GM12873 (cell line): ENCODE results near the gene WDR37.

Experiments
- CTCF ChIP-seq: IDR thresholded peaks from 2 replicates; pipeline ENCODE4 v1.5.1; 2012; ENCODE audit warnings: low read depth, mild to moderate bottlenecking, moderate library complexity, low read length, control low read depth; ENCODE audit not compliant: insufficient read depth; ENCODE audit errors: missing control alignments

WDR37 gene

GRCh38 chr10:1154531-1155295, 98.5 kb downstream of the WDR37 start:
- no peak for TF ChIP-seq CTCF

GRCh38 chr10:1155791-1156615, 99.8 kb downstream of the WDR37 start:
- no peak for TF ChIP-seq CTCF

GRCh38 chr10:1156616-1156886, 100.4 kb downstream of the WDR37 start:
- no peak for TF ChIP-seq CTCF

- TF ChIP-seq CTCF = no peak
Observed at GRCh38 chr10:1156921-1157614, 100.9 kb downstream of the WDR37 start.

- TF ChIP-seq CTCF = no peak
Observed at GRCh38 chr10:1157615-1157933, 101.4 kb downstream of the WDR37 start.

- TF ChIP-seq CTCF = no peak
Observed at GRCh38 chr10:1158066-1158465, 101.9 kb downstream of the WDR37 start.
